Measurements from ENCODE around the gene PTPRE.

PTPRE gene

GRCh38 chr10:127951861-127952574 lies 45.1 kb downstream of the PTPRE start:
- DNase-seq (ENCODE audit: insufficient read length): no peak
- TF ChIP-seq TAF1 (IDR thresholded peaks at IDR 0.05; ENCODE audit: borderline replicate concordance, low read depth, low read length) (no peak), POLR2AphosphoS5 (IDR thresholded peaks at IDR 0.05; ENCODE audit: low read depth, low read length) (no peak), POLR2A (IDR thresholded peaks at IDR 0.05; ENCODE audit: low read depth, low read length) (no peak)
- FAIRE-seq: no peak

- no peak for DNase-seq (ENCODE audit: insufficient read length)
- no peak for FAIRE-seq
- TF ChIP-seq TAF1 (IDR thresholded peaks at IDR 0.05; ENCODE audit: borderline replicate concordance, low read depth, low read length) (no peak), POLR2AphosphoS5 (IDR thresholded peaks at IDR 0.05; ENCODE audit: low read depth, low read length) (no peak), POLR2A (IDR thresholded peaks at IDR 0.05; ENCODE audit: low read depth, low read length) (no peak)
Observed at GRCh38 chr10:127952575-127952869, 45.6 kb downstream of the PTPRE start.

GRCh38 chr10:127952918-127953317 lies 46.0 kb downstream of the PTPRE start:
- FAIRE-seq: no peak
- no peak for TF ChIP-seq TAF1 (IDR thresholded peaks at IDR 0.05; ENCODE audit: borderline replicate concordance, low read depth, low read length)
- no peak for DNase-seq (ENCODE audit: insufficient read length)

- no peak for TF ChIP-seq TAF1 (IDR thresholded peaks at IDR 0.05; ENCODE audit: borderline replicate concordance, low read depth, low read length)
- no peak for TF ChIP-seq POLR2A (IDR thresholded peaks at IDR 0.05; ENCODE audit: low read depth, low read length)
- no peak for TF ChIP-seq POLR2AphosphoS5 (IDR thresholded peaks at IDR 0.05; ENCODE audit: low read depth, low read length)
- FAIRE-seq (no peak), DNase-seq (ENCODE audit: insufficient read length) (no peak)
Observed at GRCh38 chr10:127953876-127954275, 47.0 kb downstream of the PTPRE start.

DNA sequence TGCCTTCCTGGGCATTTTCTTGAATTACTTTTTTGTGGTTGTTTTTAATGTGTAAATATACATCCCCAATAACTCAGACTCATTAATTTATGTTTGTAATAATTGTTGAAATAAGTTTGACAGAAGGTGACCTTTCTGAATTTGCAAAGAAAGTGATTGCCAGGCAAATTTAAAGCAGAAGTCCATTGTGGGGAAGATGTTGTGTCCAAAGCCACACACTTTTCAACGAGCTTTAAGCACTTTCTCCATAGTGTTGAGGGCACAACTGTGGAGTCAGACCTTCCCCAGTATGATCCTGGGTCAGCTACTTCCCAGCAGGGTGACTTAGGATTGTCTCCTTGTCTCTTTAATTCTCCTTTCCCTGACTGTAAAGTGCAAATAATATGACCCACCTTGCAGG lies 52.5 kb downstream of the PTPRE start:
- DNase-seq (ENCODE audit: insufficient read length) (no peak), FAIRE-seq (no peak)
- TF ChIP-seq TAF1 (IDR thresholded peaks at IDR 0.05; ENCODE audit: borderline replicate concordance, low read depth, low read length) (no peak), POLR2A (IDR thresholded peaks at IDR 0.05; ENCODE audit: low read depth, low read length) (no peak), POLR2AphosphoS5 (IDR thresholded peaks at IDR 0.05; ENCODE audit: low read depth, low read length) (no peak)

DNA sequence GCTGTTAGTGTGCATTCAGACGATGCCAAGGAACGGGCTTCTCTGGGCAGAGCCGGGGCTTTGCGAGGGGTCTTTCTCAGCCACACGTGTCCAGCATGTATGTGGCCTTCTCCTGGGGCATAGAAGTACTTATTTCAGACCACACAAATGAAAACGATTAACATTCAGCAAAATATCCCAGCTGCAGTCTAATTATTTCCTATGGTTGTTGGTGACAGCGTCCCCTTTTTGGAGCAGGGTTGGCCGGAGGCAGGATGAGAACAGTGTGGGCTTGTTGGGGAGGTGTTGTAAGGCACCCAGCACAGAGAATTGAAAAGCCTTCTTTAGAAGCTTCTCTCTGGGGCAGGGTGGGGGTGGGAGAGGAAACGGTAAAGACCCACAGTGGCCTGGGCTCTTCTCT lies 54.2 kb downstream of the PTPRE start:
- TF ChIP-seq TAF1 (IDR thresholded peaks at IDR 0.05; ENCODE audit: borderline replicate concordance, low read depth, low read length) (no peak), POLR2A (IDR thresholded peaks at IDR 0.05; ENCODE audit: low read depth, low read length) (no peak), POLR2AphosphoS5 (IDR thresholded peaks at IDR 0.05; ENCODE audit: low read depth, low read length) (no peak)
- FAIRE-seq: no peak
- no peak for DNase-seq (ENCODE audit: insufficient read length)

DNA sequence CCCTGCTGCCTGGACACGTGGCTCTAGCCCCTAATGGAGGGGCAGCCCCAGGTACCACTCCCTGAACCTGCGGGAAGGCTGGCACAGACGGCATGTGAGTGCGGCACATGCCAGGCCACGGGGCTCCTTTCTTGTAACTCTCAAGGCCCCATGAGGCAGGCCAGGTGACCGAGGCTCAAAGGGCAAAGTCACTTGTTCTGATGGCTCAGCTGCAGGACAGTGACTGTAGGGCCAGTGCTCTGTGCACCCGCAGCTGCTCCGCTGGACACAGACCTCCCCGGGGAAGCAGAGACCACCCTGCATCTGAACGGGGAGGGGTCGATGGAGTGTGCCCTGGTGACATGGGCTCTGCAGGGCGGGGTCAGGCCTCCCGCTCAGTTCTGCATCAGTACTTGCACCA lies 55.3 kb downstream of the PTPRE start:
- FAIRE-seq: no peak
- TF ChIP-seq POLR2A (IDR thresholded peaks at IDR 0.05; ENCODE audit: low read depth, low read length) (no peak), TAF1 (IDR thresholded peaks at IDR 0.05; ENCODE audit: borderline replicate concordance, low read depth, low read length) (no peak), POLR2AphosphoS5 (IDR thresholded peaks at IDR 0.05; ENCODE audit: low read depth, low read length) (no peak)
- DNase-seq (ENCODE audit: insufficient read length): no peak

- DNase-seq (ENCODE audit: insufficient read length) (no peak), FAIRE-seq (no peak)
- no peak for TF ChIP-seq POLR2AphosphoS5 (IDR thresholded peaks at IDR 0.05; ENCODE audit: low read depth, low read length)
Observed at GRCh38 chr10:127963136-127963535, 56.2 kb downstream of the PTPRE start.

DNA sequence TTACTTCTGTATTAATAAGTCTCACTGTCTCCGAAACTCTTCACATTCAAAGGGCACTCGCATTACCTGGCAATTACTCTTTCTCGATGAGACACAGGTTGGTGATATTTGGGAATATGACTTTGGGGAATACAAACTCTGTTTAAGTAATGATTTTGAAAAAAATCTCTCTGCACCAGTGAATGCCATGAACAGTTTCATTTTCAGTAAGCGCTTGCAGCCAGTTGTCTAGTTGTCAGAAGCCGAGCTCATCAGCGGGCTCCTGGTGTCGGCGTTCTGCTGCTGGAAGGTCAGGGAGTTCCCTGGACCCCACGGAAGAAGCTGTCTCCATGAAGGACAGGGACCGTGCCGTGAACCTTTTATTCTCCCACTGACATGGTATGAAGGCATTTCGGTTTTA lies 57.7 kb downstream of the PTPRE start:
- FAIRE-seq (no peak), DNase-seq (ENCODE audit: insufficient read length) (no peak)
- no peak for TF ChIP-seq POLR2AphosphoS5 (IDR thresholded peaks at IDR 0.05; ENCODE audit: low read depth, low read length)
- TF ChIP-seq POLR2A (IDR thresholded peaks at IDR 0.05; ENCODE audit: low read depth, low read length): no peak
- no peak for TF ChIP-seq TAF1 (IDR thresholded peaks at IDR 0.05; ENCODE audit: borderline replicate concordance, low read depth, low read length)

GRCh38 chr10:127966875-127967274 lies 60.0 kb downstream of the PTPRE start:
- FAIRE-seq (no peak), DNase-seq (ENCODE audit: insufficient read length) (no peak)
- TF ChIP-seq TAF1 (IDR thresholded peaks at IDR 0.05; ENCODE audit: borderline replicate concordance, low read depth, low read length) (no peak), POLR2AphosphoS5 (IDR thresholded peaks at IDR 0.05; ENCODE audit: low read depth, low read length) (no peak), POLR2A (IDR thresholded peaks at IDR 0.05; ENCODE audit: low read depth, low read length) (no peak)

DNA sequence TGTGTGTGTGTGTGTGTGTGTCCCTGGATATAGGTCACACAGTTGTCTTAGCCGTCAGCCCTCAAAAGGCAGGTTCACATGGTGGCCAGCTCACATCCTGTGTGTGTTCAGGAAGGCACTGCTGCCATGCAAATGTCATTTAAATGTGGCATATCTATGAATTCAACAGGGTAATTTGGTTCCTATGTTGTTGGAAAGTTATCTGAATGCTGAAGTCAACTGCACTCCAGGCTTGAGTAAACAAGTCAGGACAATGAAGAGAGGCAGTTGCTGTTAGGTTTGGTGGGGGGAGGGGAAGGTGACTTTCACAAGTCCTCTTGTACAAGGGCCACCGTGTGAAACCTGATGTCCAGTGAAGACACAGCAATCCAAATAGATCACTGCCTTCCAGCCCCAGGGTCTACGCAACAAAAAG lies 61.1 kb downstream of the PTPRE start:
- FAIRE-seq: no peak
- TF ChIP-seq POLR2A (IDR thresholded peaks at IDR 0.05; ENCODE audit: low read depth, low read length): no peak
- TF ChIP-seq POLR2AphosphoS5 (IDR thresholded peaks at IDR 0.05; ENCODE audit: low read depth, low read length): no peak
- no peak for TF ChIP-seq TAF1 (IDR thresholded peaks at IDR 0.05; ENCODE audit: borderline replicate concordance, low read depth, low read length)
- DNase-seq (ENCODE audit: insufficient read length): no peak

- TF ChIP-seq TAF1 (IDR thresholded peaks at IDR 0.05; ENCODE audit: borderline replicate concordance, low read depth, low read length) (no peak), POLR2A (IDR thresholded peaks at IDR 0.05; ENCODE audit: low read depth, low read length) (no peak), POLR2AphosphoS5 (IDR thresholded peaks at IDR 0.05; ENCODE audit: low read depth, low read length) (no peak)
- FAIRE-seq (no peak), DNase-seq (ENCODE audit: insufficient read length) (no peak)
Observed at GRCh38 chr10:127968659-127969058, 61.8 kb downstream of the PTPRE start.
